ENCODE results near the gene SELP. TPM values are rescaled to one million over a fixed set of nuclear protein-coding genes. Genes with fewer than 3 reads are reported as not detected.

Gene SELP
- total and polyA plus RNA-seq, 2 of the 13 experiments (the other 11 are each of a cell fraction or from before 2014, with no cell fraction given): 0.11 TPM; not detected in 1

- TF ChIP-seq POGZ (CRISPR knock-in tag; IDR thresholded peaks at IDR 0.05) (peak; percentile 51; the same call in 1 of the 2 replicates), THRA (CRISPR knock-in tag; IDR thresholded peaks at IDR 0.05; ENCODE audit: borderline replicate concordance) (peak; percentile 52; the same call in 1 of the 2 replicates), MAFK (conservative IDR thresholded peaks at IDR 0.05 in 1 of 2, IDR thresholded peaks at IDR 0.05 in 1 of 2; ENCODE audit: low read length in 2 of 2) (peak; percentile 7 to 20; a peak in 1 of 4 replicates), ZFP36L1 (CRISPR knock-in tag; IDR thresholded peaks at IDR 0.05) (no peak), CBFB (CRISPR knock-in tag; IDR thresholded peaks at IDR 0.05) (no peak), ZFX (CRISPR knock-in tag; IDR thresholded peaks at IDR 0.05; ENCODE audit: low read depth) (no peak), ATF1 (CRISPR knock-in tag; IDR thresholded peaks at IDR 0.05) (0 out of 2 replicates have a peak, but pooled peaks have one; percentile 3), ZBTB34 (CRISPR knock-in tag; IDR thresholded peaks at IDR 0.05) (no peak), GPBP1L1 (CRISPR knock-in tag; IDR thresholded peaks at IDR 0.05) (no peak), MED13 (CRISPR knock-in tag; IDR thresholded peaks at IDR 0.05) (0 out of 2 replicates have a peak, but pooled peaks have one; percentile 26), SMYD3 (CRISPR knock-in tag; IDR thresholded peaks at IDR 0.05) (no peak), SIX1 (CRISPR knock-in tag; IDR thresholded peaks at IDR 0.05; ENCODE audit: borderline replicate concordance) (peak; percentile 79; the same call in 1 of the 2 replicates), AHDC1 (CRISPR knock-in tag; IDR thresholded peaks at IDR 0.05; ENCODE audit: borderline replicate concordance) (peak; percentile 92; the same call in 1 of the 2 replicates), ZNF414 (CRISPR knock-in tag; IDR thresholded peaks at IDR 0.05) (no peak), ZFP37 (CRISPR knock-in tag; IDR thresholded peaks at IDR 0.05; ENCODE audit: borderline replicate concordance) (no peak), ZNF782 (CRISPR knock-in tag; IDR thresholded peaks at IDR 0.05; ENCODE audit: borderline replicate concordance) (no peak), XBP1 (CRISPR knock-in tag; IDR thresholded peaks at IDR 0.05) (no peak), MAX (IDR thresholded peaks at IDR 0.05) (0 out of 2 replicates have a peak, but pooled peaks have one; percentile 40)
Measured at GRCh38 chr1:169570172-169570574, 59.8 kb downstream of the SELP start (continued).

Measured in HepG2 (cell line).